H1 (cell line): ENCODE measurements around the gene NOX5. TPM values are rescaled to one million over a fixed set of nuclear protein-coding genes. Genes with fewer than 3 reads are reported as not detected.

Experiments
- CTCF ChIA-PET: fragments of 300-600 bp; sonication (Branson Sonifier 250); formaldehyde crosslinking; loops from one replicate; lab custom pipeline; 2021; ENCODE audit not compliant: partially characterized antibody; lab: Charles Lee
- POLR2A ChIA-PET: fragments of 300-600 bp; sonication (Branson Sonifier 250); formaldehyde crosslinking; loops from one replicate; lab custom pipeline; 2021; ENCODE audit warnings: inconsistent platforms; ENCODE audit not compliant: partially characterized antibody; lab: Charles Lee
- DNase-seq, 2 experiments: peaks; one replicate each; pipeline versions ENCODE4 v3.0.0 to v3.0.0-alpha.2; 2010 to 2022; ENCODE audit warnings: low spot score in 2 of 2, low read depth in 1 of 2, mixed read lengths in 1 of 2
- FAIRE-seq: peaks from 2 replicates; lab custom pipeline; 2011; peaks lifted over from hg19 to GRCh38; lab: Jason Lieb, UNC
- H2AFZ ChIP-seq: 2 replicates; pipeline ENCODE4 v1.8.1; 2012; ENCODE audit warnings: low read length, inconsistent platforms
- H2AK5ac ChIP-seq: 2 replicates; pipeline ENCODE4 v1.6.1; 2013; ENCODE audit warnings: low read depth, low read length
- H2BK120ac ChIP-seq: replicated peaks from 2 replicates; pipeline ENCODE3; 2013; ENCODE audit warnings: low read depth, low read length, inconsistent platforms
- H2BK12ac ChIP-seq: 2 replicates; pipeline ENCODE4 v1.6.1; 2013; ENCODE audit warnings: low read depth, low read length
- H2BK15ac ChIP-seq: 2 replicates; pipeline ENCODE4 v1.6.1; 2013; ENCODE audit warnings: low read length
- H2BK20ac ChIP-seq: 2 replicates; pipeline ENCODE4 v1.6.1; 2013; ENCODE audit warnings: low read length
- H2BK5ac ChIP-seq: 2 replicates; pipeline ENCODE4 v1.6.1; 2013; ENCODE audit warnings: low read depth, low read length
- H3K14ac ChIP-seq: 2 replicates; pipeline ENCODE4 v1.6.1; 2013; ENCODE audit warnings: inconsistent platforms; ENCODE audit not compliant: insufficient read length
- H3K18ac ChIP-seq: 2 replicates; pipeline ENCODE4 v1.6.1; 2013; ENCODE audit warnings: low read length; ENCODE audit errors: extremely low read depth
- H3K23ac ChIP-seq: 2 replicates; pipeline ENCODE4 v1.6.1; 2013; ENCODE audit warnings: inconsistent platforms; ENCODE audit not compliant: insufficient read length
- H3K23me2 ChIP-seq: 2 replicates; pipeline ENCODE4 v1.6.1; 2013; ENCODE audit warnings: low read depth, low read length
- H3K27ac ChIP-seq: 2 replicates; pipeline ENCODE4 v1.6.1; 2011; ENCODE audit warnings: low read depth, low read length, inconsistent platforms
- H3K27me3 ChIP-seq, 4 experiments: replicated peaks in 1 of 4; 1 replicate in 1 of 4; 2 replicates in 3 of 4; pipeline versions ENCODE4 v1.6.1 to v1.8.1; 2011 to 2013; ENCODE audit warnings: low read length in 3 of 4, mild to moderate bottlenecking in 3 of 4, inconsistent platforms in 2 of 4, mixed read lengths in 2 of 4, moderate library complexity in 1 of 4; ENCODE audit not compliant: control insufficient read depth in 3 of 4, insufficient read depth in 3 of 4; ENCODE audit errors: extremely low read depth in 1 of 4
- H3K36me3 ChIP-seq, 4 experiments: 2 replicates each; pipeline versions ENCODE4 v1.6.1 to v1.8.1; 2011 to 2013; ENCODE audit warnings: mild to moderate bottlenecking in 4 of 4, low read length in 3 of 4, moderate library complexity in 2 of 4, control low read depth in 1 of 4, inconsistent platforms in 1 of 4; ENCODE audit not compliant: insufficient read depth in 4 of 4, control insufficient read depth in 2 of 4
- H3K4ac ChIP-seq: replicated peaks from 2 replicates; pipeline ENCODE3; 2013; ENCODE audit warnings: low read length, low read depth, mixed read lengths, inconsistent platforms; ENCODE audit not compliant: insufficient read length
- H3K4me1 ChIP-seq, 4 experiments: replicated peaks in 1 of 4; 1 replicate in 1 of 4; 2 replicates in 3 of 4; pipeline versions ENCODE4 v1.6.1 to v1.8.1; 2011 to 2013; ENCODE audit warnings: low read length in 3 of 4, inconsistent platforms in 2 of 4, mixed read lengths in 1 of 4; ENCODE audit not compliant: insufficient read depth in 4 of 4, control insufficient read depth in 3 of 4
- H3K4me2 ChIP-seq, 2 experiments: 2 replicates each; pipeline versions ENCODE4 v1.6.1 to v1.8.1; 2011 to 2013; ENCODE audit warnings: low read depth in 2 of 2, low read length in 2 of 2, control low read depth in 1 of 2, inconsistent platforms in 1 of 2, mild to moderate bottlenecking in 1 of 2; ENCODE audit not compliant: insufficient read depth in 1 of 2
- H3K4me3 ChIP-seq, 4 experiments: fragments of 200-600, 300-600 bp in 1 of 4; sonication (generic), shearing (Covaris generic), sonication (Bioruptor Twin) in 1 of 4; 2 replicates each; pipeline versions ENCODE4 v1.5.1 to v1.8.1; 2011 to 2016; ENCODE audit warnings: low read length in 4 of 4, low read depth in 3 of 4, control low read depth in 2 of 4, inconsistent platforms in 2 of 4, mild to moderate bottlenecking in 2 of 4, mixed read lengths in 1 of 4, moderate library complexity in 1 of 4; ENCODE audit not compliant: insufficient read depth in 2 of 4; ENCODE audit errors: extremely low read depth in 1 of 4
- H3K56ac ChIP-seq: replicated peaks from 2 replicates; pipeline ENCODE3; 2013; ENCODE audit warnings: low read depth, mild to moderate bottlenecking, mixed read lengths, low read length, inconsistent platforms; ENCODE audit not compliant: insufficient read length
- H3K79me1 ChIP-seq: 2 replicates; pipeline ENCODE4 v1.6.1; 2013; ENCODE audit warnings: low read depth, low read length, control low read depth
- H3K79me2 ChIP-seq, 2 experiments: 2 replicates each; pipeline versions ENCODE4 v1.6.1 to v1.8.1; 2012 to 2013; ENCODE audit warnings: low read length in 2 of 2, mild to moderate bottlenecking in 2 of 2, inconsistent platforms in 1 of 2; ENCODE audit not compliant: insufficient read depth in 2 of 2, control insufficient read depth in 1 of 2
- H3K9ac ChIP-seq, 4 experiments: replicated peaks in 1 of 4; 1 replicate in 1 of 4; 2 replicates in 3 of 4; pipeline versions ENCODE4 v1.6.1 to v1.8.1; 2011 to 2013; ENCODE audit warnings: low read depth in 3 of 4, low read length in 3 of 4, control low read depth in 2 of 4, mild to moderate bottlenecking in 2 of 4, moderate library complexity in 2 of 4, inconsistent platforms in 1 of 4; ENCODE audit errors: extremely low read depth in 1 of 4
- H3K9me3 ChIP-seq, 2 experiments: 2 replicates each; pipeline versions ENCODE4 v1.6.1 to v1.8.1; 2012 to 2013; ENCODE audit warnings: mild to moderate bottlenecking in 2 of 2, moderate library complexity in 2 of 2, control low read depth in 1 of 2, inconsistent platforms in 1 of 2, low read depth in 1 of 2, low read length in 1 of 2, mixed read lengths in 1 of 2; ENCODE audit not compliant: insufficient read depth in 2 of 2
- H4K20me1 ChIP-seq, 2 experiments: replicated peaks in 1 of 2; 2 replicates each; pipeline versions ENCODE3 to v1.8.1; 2011 to 2013; ENCODE audit warnings: inconsistent platforms in 2 of 2, low read length in 2 of 2, mild to moderate bottlenecking in 1 of 2; ENCODE audit not compliant: insufficient read depth in 2 of 2, control insufficient read depth in 1 of 2
- H4K5ac ChIP-seq: 2 replicates; pipeline ENCODE4 v1.6.1; 2013; ENCODE audit warnings: low read length, low read depth, mixed read lengths, inconsistent platforms; ENCODE audit not compliant: insufficient read length
- H4K8ac ChIP-seq: 2 replicates; pipeline ENCODE4 v1.8.0; 2013; ENCODE audit warnings: mild to moderate bottlenecking, moderate library complexity, low read length, inconsistent platforms; ENCODE audit not compliant: insufficient read depth; ENCODE audit errors: extremely low read depth
- H4K91ac ChIP-seq: replicated peaks from 2 replicates; pipeline ENCODE3; 2013; ENCODE audit warnings: low read length, mixed read lengths, inconsistent platforms; ENCODE audit not compliant: insufficient read length
- KDM1A ChIP-seq: fragments of 200-600, 300-600 bp; sonication (generic); IDR thresholded peaks from 2 replicates; pipeline ENCODE4 v1.7.1; 2016; ENCODE audit warnings: mild to moderate bottlenecking, low read length, borderline replicate concordance
- KDM4A ChIP-seq: IDR thresholded peaks from one replicate; pipeline ENCODE4 v1.7.1; 2012; ENCODE audit warnings: low read depth, mild to moderate bottlenecking, moderate library complexity, low read length, inconsistent platforms; ENCODE audit not compliant: severe bottlenecking
- NANOG ChIP-seq: IDR thresholded peaks from 2 replicates; pipeline ENCODE4 v1.6.1; 2011; ENCODE audit warnings: low read length, low read depth, mild to moderate bottlenecking, inconsistent platforms; ENCODE audit not compliant: insufficient read depth, poor library complexity, severe bottlenecking
- RFX5 ChIP-seq: IDR thresholded peaks from 2 replicates; pipeline ENCODE4 v1.6.1; 2011; ENCODE audit warnings: low read depth, low read length, improper control_type of control experiment, borderline replicate concordance
- RNF2 ChIP-seq: fragments of 200-900, 300-1000 bp; sonication (generic); IDR thresholded peaks from 2 replicates; pipeline ENCODE4 v1.7.1; 2016; ENCODE audit warnings: borderline replicate concordance, low read depth, mild to moderate bottlenecking, antibody characterized with exemption, low read length; ENCODE audit not compliant: poor library complexity, severe bottlenecking; ENCODE audit errors: missing control alignments
- SP1 ChIP-seq: IDR thresholded peaks from 2 replicates; pipeline ENCODE4 v1.6.1; 2011; ENCODE audit warnings: low read depth, low read length
- SRF ChIP-seq: IDR thresholded peaks from 2 replicates; pipeline ENCODE4 v1.6.1; 2011; ENCODE audit warnings: mild to moderate bottlenecking, low read depth, low read length, moderate library complexity
- TAF1 ChIP-seq: IDR thresholded peaks from 2 replicates; pipeline ENCODE4 v1.6.1; 2011; ENCODE audit warnings: mild to moderate bottlenecking, low read depth, low read length
- WGBS, 2 experiments: shearing (Covaris generic) in 1 of 2; methylation state at CpG; one replicate each; pipeline versions ENCODE4 v1.1.6 to v1.1.7; 2013 to 2015; ENCODE audit warnings: low lambda C conversion rate in 2 of 2, mixed read lengths in 2 of 2, inconsistent platforms in 1 of 2, low coverage in 1 of 2, missing lambda C conversion rate in 1 of 2; ENCODE audit not compliant: insufficient replicate concordance in 2 of 2, insufficient coverage in 1 of 2, insufficient read length in 1 of 2; ENCODE audit errors: extremely low coverage in 1 of 2, missing lambda C conversion rate in 1 of 2; 5-methylcytosine and 5-hydroxymethylcytosine counted together
- polyA plus RNA-seq, 7 experiments: library from polyadenylated mRNA; depleted of rRNA in 3 of 7; stranded (reverse) in 5 of 7; unstranded in 2 of 7; fragments of >200 nt in 5 of 7; fragments of 200-250 nt in 2 of 7; gene quantifications; 1 replicate in 5 of 7; 2 replicates in 1 of 7; 4 replicates in 1 of 7; pipeline versions ENCODE4 v1.2.1 to v1.2.3, GENCODE V29; 2011 to 2013; ENCODE audit warnings: missing spikeins in 2 of 7, mixed read lengths in 2 of 7
- total RNA-seq: library from RNA; stranded (reverse); fragmentation: NEBNext Ultra II Directional; extraction: Animal tissue kit (Norgen Biotek cat#: 25700); gene quantifications from 2 replicates; pipeline ENCODE4 v1.2.1, GENCODE V29; 2021
- TF ChIP-seq, protein P1 (sequence below): IDR thresholded peaks from 2 replicates; pipeline ENCODE4 v1.6.1; 2011; ENCODE audit warnings: low read length, improper control_type of control experiment

The NOX5 gene
- total and polyA plus RNA-seq, 2 of the 8 experiments (the other 6 are each of a cell fraction or from before 2014, with no cell fraction given), result under 0.01 TPM; not detected in 1

DNA sequence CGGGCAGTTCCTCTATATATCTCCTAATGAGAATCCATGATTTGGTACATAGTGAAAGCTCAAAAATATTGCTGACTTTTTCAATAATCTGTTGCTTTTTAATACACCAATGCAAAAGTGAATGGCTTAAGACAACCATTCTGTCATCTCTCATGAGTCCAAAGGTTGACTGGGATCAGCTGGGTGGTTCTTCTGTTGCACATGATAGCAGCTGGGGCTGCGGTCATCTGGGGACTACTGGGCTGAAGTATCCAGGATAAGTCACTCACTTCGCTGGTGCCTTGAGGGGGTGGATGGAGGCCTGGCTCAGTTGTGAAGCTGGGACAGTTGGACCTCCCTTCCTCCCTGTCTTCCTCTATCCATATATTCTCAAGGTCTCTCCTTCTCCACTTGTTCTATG is 53.7 kb downstream of the NOX5 start:
- no peak overlapping the region for H4K91ac ChIP-seq
- no peaks in the 10 kb centered on the region for H4K20me1 ChIP-seq
- no peak overlapping the region for H2BK5ac ChIP-seq
- no peak overlapping the region for H2BK20ac ChIP-seq
- CTCF ChIA-PET, result interaction anchor here (0.9 to 3.6 kb wide), 7 partner anchors 10 to 327 kb away, joined by 3 to 20 read pairs (median 4); no protein-coding TSS in a partner anchor
- H3K56ac ChIP-seq, result no peak overlapping the region
- no peak overlapping the region for H3K9ac ChIP-seq
- no peak overlapping the region for H3K14ac ChIP-seq
- H2BK120ac ChIP-seq, result no peak overlapping the region
- no peaks in the 10 kb centered on the region for H3K79me1 ChIP-seq
- H3K4me2 ChIP-seq, result no peak overlapping the region
- POLR2A ChIA-PET, result interaction anchor here (1.1 to 1.5 kb wide), 3 partner anchors 13 to 22 kb away, joined by 3 to 4 read pairs (median 3); no protein-coding TSS in a partner anchor
- FAIRE-seq (no peak), DNase-seq (no peak)
- H3K4me1 ChIP-seq, result no peaks in the 10 kb centered on the region
- H2AFZ ChIP-seq, result no peak overlapping the region
- H3K23ac ChIP-seq, result no peak overlapping the region
- no peak overlapping the region for H3K27ac ChIP-seq
- no peak overlapping the region for H2BK12ac ChIP-seq
- no peak overlapping the region for H4K5ac ChIP-seq
- 92% methylated on average over 3 of the region's 3 CpGs; no CpG with 5 or more reads in 1 of the 2 experiments for WGBS, 2 experiments
- H3K27me3 ChIP-seq, result peaks cover 0 to 3% (median 0%) of the 10 kb centered on the region in 4 experiments; a peak in 2 of 7 replicates
- no peaks in the 10 kb centered on the region; a peak in 2 of 4 replicates for H3K9me3 ChIP-seq
- no peak for TF ChIP-seq KDM4A
- no peak for TF ChIP-seq TAF1
- TF ChIP-seq RFX5, result no peak
- TF ChIP-seq, protein P1, sequence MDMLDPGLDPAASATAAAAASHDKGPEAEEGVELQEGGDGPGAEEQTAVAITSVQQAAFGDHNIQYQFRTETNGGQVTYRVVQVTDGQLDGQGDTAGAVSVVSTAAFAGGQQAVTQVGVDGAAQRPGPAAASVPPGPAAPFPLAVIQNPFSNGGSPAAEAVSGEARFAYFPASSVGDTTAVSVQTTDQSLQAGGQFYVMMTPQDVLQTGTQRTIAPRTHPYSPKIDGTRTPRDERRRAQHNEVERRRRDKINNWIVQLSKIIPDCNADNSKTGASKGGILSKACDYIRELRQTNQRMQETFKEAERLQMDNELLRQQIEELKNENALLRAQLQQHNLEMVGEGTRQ, result no peak
- no peak for TF ChIP-seq KDM1A
- no peak for TF ChIP-seq RNF2
- no peak for TF ChIP-seq SP1
- no peak for TF ChIP-seq NANOG
- no peak for TF ChIP-seq SRF
- no peak overlapping the region for H3K4me3 ChIP-seq
- H2AK5ac ChIP-seq, result no peak overlapping the region
- H3K18ac ChIP-seq, result no peak overlapping the region
- no peaks in the 10 kb centered on the region for H3K36me3 ChIP-seq
- H3K79me2 ChIP-seq, result no peaks in the 10 kb centered on the region
- H3K23me2 ChIP-seq, result 0 out of 2 replicates have a peak, but pooled peaks cover 2% of the 10 kb centered on the region
- no peak overlapping the region for H3K4ac ChIP-seq
- no peak overlapping the region for H4K8ac ChIP-seq
- no peak overlapping the region for H2BK15ac ChIP-seq
